K562 (cell line): ENCODE measurements around the gene JADE2. TPM values are rescaled to one million over a fixed set of nuclear protein-coding genes. Genes with fewer than 3 reads are reported as not detected.
"Not testable (repeated sequence)": the region's sequence is repeated elsewhere in the genome, so short reads cannot be mapped to it uniquely, and the experiment has no call there.

Experiments used
- ATAC-seq: fragments of 200-7000 bp; cut with Tn5 transposase; 3 replicates; pipeline ENCODE4 v1.9.1; 2020; ENCODE audit warnings: moderate library complexity
- BruUV-seq: library from RNA; stranded (reverse); fragments of 400-500 nt; replicated peaks from 2 replicates; lab custom pipeline; 2021; lab: Mats Ljungman, UMichigan
- CTCF ChIA-PET: fragments of 300-600 bp; formaldehyde crosslinking; extraction: SDS; loops from one replicate; lab custom pipeline; 2021; ENCODE audit warnings: low intra/inter-chr PET ratio; lab: Yijun Ruan, JAX
- POLR2A ChIA-PET: fragments of 300-600, 350-650 bp; sonication (Branson Sonifier 250); formaldehyde crosslinking; extraction: SDS; loops from one replicate; lab custom pipeline; 2021; ENCODE audit warnings: antibody characterized with exemption, inconsistent platforms; lab: Yijun Ruan, JAX
- DNase-seq, 4 experiments: peaks; one replicate each; pipeline versions ENCODE4 v3.0.0 to v3.0.0-alpha.2; 2011 to 2018; ENCODE audit warnings: low spot score in 3 of 4, mixed read lengths in 3 of 4; ENCODE audit errors: extremely low read depth in 1 of 4
- FAIRE-seq: peaks from 2 replicates; lab custom pipeline; 2011; peaks lifted over from hg19 to GRCh38; lab: Jason Lieb, UNC
- H2AFZ ChIP-seq: 2 replicates; pipeline ENCODE4 v1.6.0; 2011; ENCODE audit warnings: low read depth, low read length, control low read depth, inconsistent platforms
- H3K27ac ChIP-seq: fragments of 200-600 bp; 3 replicates; pipeline ENCODE4 v1.8.0; 2011; ENCODE audit warnings: low read depth, mild to moderate bottlenecking, control low read depth, inconsistent platforms, low read length, moderate library complexity, mixed read lengths; ENCODE audit errors: extremely low read depth
- H3K27me3 ChIP-seq, 2 experiments: fragments of 300-600 bp in 1 of 2; 2 replicates in 1 of 2; 3 replicates in 1 of 2; pipeline versions ENCODE4 v1.6.0 to v1.8.0; 2011; ENCODE audit warnings: inconsistent platforms in 2 of 2, low read length in 2 of 2, mild to moderate bottlenecking in 1 of 2, mixed read lengths in 1 of 2, moderate library complexity in 1 of 2; ENCODE audit not compliant: control insufficient read depth in 2 of 2, insufficient read depth in 2 of 2
- H3K36me3 ChIP-seq: fragments of 300-600 bp; 3 replicates; pipeline ENCODE4 v1.8.0; 2011; ENCODE audit warnings: mild to moderate bottlenecking, low read length, inconsistent platforms; ENCODE audit not compliant: control insufficient read depth, insufficient read depth
- H3K4me1 ChIP-seq, 2 experiments: fragments of 200-600 bp in 1 of 2; replicated peaks in 1 of 2; 2 replicates in 1 of 2; 3 replicates in 1 of 2; pipeline versions ENCODE4 v1.5.1 to v1.8.0; 2011; ENCODE audit warnings: inconsistent platforms in 2 of 2, low read length in 2 of 2, mild to moderate bottlenecking in 1 of 2, mixed read lengths in 1 of 2, moderate library complexity in 1 of 2; ENCODE audit not compliant: control insufficient read depth in 2 of 2, insufficient read depth in 2 of 2
- H3K4me2 ChIP-seq: 2 replicates; pipeline ENCODE4 v1.6.1; 2011; ENCODE audit warnings: low read length, control low read depth, inconsistent platforms, mixed read lengths; ENCODE audit not compliant: insufficient read depth
- H3K4me3 ChIP-seq: fragments of 200-600 bp; sonication (generic), shearing (Covaris generic); 2 replicates; pipeline ENCODE4 v1.5.1; 2016; ENCODE audit warnings: control low read depth, inconsistent platforms
- H3K79me2 ChIP-seq: fragments of 200-600 bp; 3 replicates; pipeline ENCODE4 v1.8.0; 2011; ENCODE audit warnings: low read length, inconsistent platforms; ENCODE audit not compliant: control insufficient read depth, insufficient read depth
- H3K9ac ChIP-seq, 2 experiments: 2 replicates each; pipeline versions ENCODE4 v1.6.0 to v1.6.1; 2011; ENCODE audit warnings: low read depth in 2 of 2, low read length in 2 of 2, control low read depth in 1 of 2, inconsistent platforms in 1 of 2, mild to moderate bottlenecking in 1 of 2, mixed read lengths in 1 of 2; ENCODE audit not compliant: insufficient read depth in 1 of 2
- H3K9me1 ChIP-seq: one replicate; pipeline ENCODE4 v1.6.0; 2011; ENCODE audit warnings: inconsistent platforms, mild to moderate bottlenecking, low read length, moderate library complexity; ENCODE audit not compliant: control insufficient read depth, insufficient read depth
- H3K9me3 ChIP-seq: replicated peaks from 2 replicates; pipeline ENCODE4 v1.5.1; 2011; ENCODE audit warnings: low read depth, low read length, inconsistent platforms; ENCODE audit not compliant: control insufficient read depth, insufficient read depth
- H4K20me1 ChIP-seq: replicated peaks from 2 replicates; pipeline ENCODE4 v1.6.1; 2011; ENCODE audit warnings: low read length, inconsistent platforms, mixed read lengths; ENCODE audit not compliant: control insufficient read depth, insufficient read depth
- MAX ChIP-seq: sonication (generic); formaldehyde crosslinking; IDR thresholded peaks from 2 replicates; pipeline ENCODE4 v1.9.0; 2022; ENCODE audit warnings: mild to moderate bottlenecking, missing genetic modification reagents
- ZBTB7A ChIP-seq: IDR thresholded peaks from 2 replicates; pipeline ENCODE4 v1.6.1; 2011; ENCODE audit warnings: low read depth, mild to moderate bottlenecking, low read length, moderate library complexity, borderline replicate concordance; ENCODE audit not compliant: control insufficient read depth
- ZC3H4 ChIP-seq: sonication (generic); formaldehyde crosslinking; IDR thresholded peaks from 2 replicates; pipeline ENCODE4 v1.9.0; 2021; ENCODE audit warnings: missing genetic modification reagents, borderline replicate concordance
- WGBS: fragments of 100-300 bp; shearing (Covaris generic); methylation state at CpG from one replicate; pipeline ENCODE4 v1.1.6; 2016; ENCODE audit warnings: low coverage, mixed read lengths; ENCODE audit not compliant: insufficient coverage; ENCODE audit errors: missing lambda C conversion rate; 5-methylcytosine and 5-hydroxymethylcytosine counted together
- in situ Hi-C: fragments of 300-500 bp; cut with MboI; formaldehyde crosslinking; loops from 4 replicates; pipeline ENCODE4 v1.15.0; 2018; ENCODE audit warnings: inconsistent platforms, mixed read lengths
- intact Hi-C: fragments of 100-400 bp; cut with micrococcal nuclease; formaldehyde crosslinking; loops from 2 replicates; pipeline ENCODE4 v1.14.2; 2022
- polyA plus RNA-seq, 8 experiments: library from polyadenylated mRNA; depleted of rRNA in 4 of 8; stranded (reverse) in 5 of 8; unstranded in 3 of 8; fragments of >200 nt; fragmentation: Nextera tagmentation in 2 of 8; fragmentation: Illumina TruSeq in 1 of 8; extraction: Ambion mirVana in 2 of 8; extraction: Trizol in 1 of 8; gene quantifications; 2 replicates each; pipeline versions ENCODE4 v1.2.1 to v1.2.3, GENCODE V29; 2011 to 2014; ENCODE audit warnings: inconsistent platforms in 1 of 8, missing spikeins in 1 of 8
- total RNA-seq, 7 experiments: library from RNA; depleted of rRNA in 6 of 7; stranded (reverse); fragments of >200 nt in 6 of 7; fragmentation: Illumina TruSeq in 2 of 7; extraction: Trizol in 2 of 7; gene quantifications; 2 replicates each; pipeline versions ENCODE4 v1.2.1 to v1.2.3, GENCODE V29; 2011 to 2021; ENCODE audit warnings: low replicate concordance in 1 of 7
- TF ChIP-seq, protein P1 (sequence below): sonication (generic); formaldehyde crosslinking; IDR thresholded peaks from 2 replicates; pipeline ENCODE4 v1.8.0; 2023; ENCODE audit warnings: missing genetic modification reagents, mild to moderate bottlenecking, borderline replicate concordance
- TF ChIP-seq, protein P2 (sequence below): fragments of 250-450 bp; sonication (Bioruptor Pico); IDR thresholded peaks from 2 replicates; pipeline ENCODE4 v1.8.0; 2022; ENCODE audit warnings: moderate library complexity, mild to moderate bottlenecking, inconsistent platforms
- TF ChIP-seq, protein P3 (sequence below): fragments of 200-800 bp; sonication (Bioruptor generic); IDR thresholded peaks from 2 replicates; pipeline ENCODE4 v1.6.1; 2017; ENCODE audit warnings: missing genetic modification characterization, missing compliant biosample characterization

JADE2 gene
- total and polyA plus RNA-seq, 9 of the 15 experiments (the other 6 are each of a cell fraction or from before 2014, with no cell fraction given), result 0.50 to 23.3 (median 9.1) TPM

GRCh38 chr5:134595458-134595838, 70.0 kb downstream of the JADE2 start (continued):
- TF ChIP-seq, protein P1, sequence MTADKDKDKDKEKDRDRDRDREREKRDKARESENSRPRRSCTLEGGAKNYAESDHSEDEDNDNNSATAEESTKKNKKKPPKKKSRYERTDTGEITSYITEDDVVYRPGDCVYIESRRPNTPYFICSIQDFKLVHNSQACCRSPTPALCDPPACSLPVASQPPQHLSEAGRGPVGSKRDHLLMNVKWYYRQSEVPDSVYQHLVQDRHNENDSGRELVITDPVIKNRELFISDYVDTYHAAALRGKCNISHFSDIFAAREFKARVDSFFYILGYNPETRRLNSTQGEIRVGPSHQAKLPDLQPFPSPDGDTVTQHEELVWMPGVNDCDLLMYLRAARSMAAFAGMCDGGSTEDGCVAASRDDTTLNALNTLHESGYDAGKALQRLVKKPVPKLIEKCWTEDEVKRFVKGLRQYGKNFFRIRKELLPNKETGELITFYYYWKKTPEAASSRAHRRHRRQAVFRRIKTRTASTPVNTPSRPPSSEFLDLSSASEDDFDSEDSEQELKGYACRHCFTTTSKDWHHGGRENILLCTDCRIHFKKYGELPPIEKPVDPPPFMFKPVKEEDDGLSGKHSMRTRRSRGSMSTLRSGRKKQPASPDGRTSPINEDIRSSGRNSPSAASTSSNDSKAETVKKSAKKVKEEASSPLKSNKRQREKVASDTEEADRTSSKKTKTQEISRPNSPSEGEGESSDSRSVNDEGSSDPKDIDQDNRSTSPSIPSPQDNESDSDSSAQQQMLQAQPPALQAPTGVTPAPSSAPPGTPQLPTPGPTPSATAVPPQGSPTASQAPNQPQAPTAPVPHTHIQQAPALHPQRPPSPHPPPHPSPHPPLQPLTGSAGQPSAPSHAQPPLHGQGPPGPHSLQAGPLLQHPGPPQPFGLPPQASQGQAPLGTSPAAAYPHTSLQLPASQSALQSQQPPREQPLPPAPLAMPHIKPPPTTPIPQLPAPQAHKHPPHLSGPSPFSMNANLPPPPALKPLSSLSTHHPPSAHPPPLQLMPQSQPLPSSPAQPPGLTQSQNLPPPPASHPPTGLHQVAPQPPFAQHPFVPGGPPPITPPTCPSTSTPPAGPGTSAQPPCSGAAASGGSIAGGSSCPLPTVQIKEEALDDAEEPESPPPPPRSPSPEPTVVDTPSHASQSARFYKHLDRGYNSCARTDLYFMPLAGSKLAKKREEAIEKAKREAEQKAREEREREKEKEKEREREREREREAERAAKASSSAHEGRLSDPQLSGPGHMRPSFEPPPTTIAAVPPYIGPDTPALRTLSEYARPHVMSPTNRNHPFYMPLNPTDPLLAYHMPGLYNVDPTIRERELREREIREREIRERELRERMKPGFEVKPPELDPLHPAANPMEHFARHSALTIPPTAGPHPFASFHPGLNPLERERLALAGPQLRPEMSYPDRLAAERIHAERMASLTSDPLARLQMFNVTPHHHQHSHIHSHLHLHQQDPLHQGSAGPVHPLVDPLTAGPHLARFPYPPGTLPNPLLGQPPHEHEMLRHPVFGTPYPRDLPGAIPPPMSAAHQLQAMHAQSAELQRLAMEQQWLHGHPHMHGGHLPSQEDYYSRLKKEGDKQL (CRISPR knock-in tag), result no peak
- no peak for TF ChIP-seq ZC3H4 (CRISPR knock-in tag)
- no peak for TF ChIP-seq ZBTB7A
- TF ChIP-seq, protein P2, sequence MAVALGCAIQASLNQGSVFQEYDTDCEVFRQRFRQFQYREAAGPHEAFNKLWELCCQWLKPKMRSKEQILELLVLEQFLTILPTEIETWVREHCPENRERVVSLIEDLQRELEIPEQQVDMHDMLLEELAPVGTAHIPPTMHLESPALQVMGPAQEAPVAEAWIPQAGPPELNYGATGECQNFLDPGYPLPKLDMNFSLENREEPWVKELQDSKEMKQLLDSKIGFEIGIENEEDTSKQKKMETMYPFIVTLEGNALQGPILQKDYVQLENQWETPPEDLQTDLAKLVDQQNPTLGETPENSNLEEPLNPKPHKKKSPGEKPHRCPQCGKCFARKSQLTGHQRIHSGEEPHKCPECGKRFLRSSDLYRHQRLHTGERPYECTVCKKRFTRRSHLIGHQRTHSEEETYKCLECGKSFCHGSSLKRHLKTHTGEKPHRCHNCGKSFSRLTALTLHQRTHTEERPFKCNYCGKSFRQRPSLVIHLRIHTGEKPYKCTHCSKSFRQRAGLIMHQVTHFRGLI, result no peak
- TF ChIP-seq, protein P3, sequence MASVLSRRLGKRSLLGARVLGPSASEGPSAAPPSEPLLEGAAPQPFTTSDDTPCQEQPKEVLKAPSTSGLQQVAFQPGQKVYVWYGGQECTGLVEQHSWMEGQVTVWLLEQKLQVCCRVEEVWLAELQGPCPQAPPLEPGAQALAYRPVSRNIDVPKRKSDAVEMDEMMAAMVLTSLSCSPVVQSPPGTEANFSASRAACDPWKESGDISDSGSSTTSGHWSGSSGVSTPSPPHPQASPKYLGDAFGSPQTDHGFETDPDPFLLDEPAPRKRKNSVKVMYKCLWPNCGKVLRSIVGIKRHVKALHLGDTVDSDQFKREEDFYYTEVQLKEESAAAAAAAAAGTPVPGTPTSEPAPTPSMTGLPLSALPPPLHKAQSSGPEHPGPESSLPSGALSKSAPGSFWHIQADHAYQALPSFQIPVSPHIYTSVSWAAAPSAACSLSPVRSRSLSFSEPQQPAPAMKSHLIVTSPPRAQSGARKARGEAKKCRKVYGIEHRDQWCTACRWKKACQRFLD (CRISPR knock-in tag), result no peak
- TF ChIP-seq MAX (CRISPR knock-in tag), result no peak
- TF ChIP-seq, all 486 proteins: peak for 0

DNA sequence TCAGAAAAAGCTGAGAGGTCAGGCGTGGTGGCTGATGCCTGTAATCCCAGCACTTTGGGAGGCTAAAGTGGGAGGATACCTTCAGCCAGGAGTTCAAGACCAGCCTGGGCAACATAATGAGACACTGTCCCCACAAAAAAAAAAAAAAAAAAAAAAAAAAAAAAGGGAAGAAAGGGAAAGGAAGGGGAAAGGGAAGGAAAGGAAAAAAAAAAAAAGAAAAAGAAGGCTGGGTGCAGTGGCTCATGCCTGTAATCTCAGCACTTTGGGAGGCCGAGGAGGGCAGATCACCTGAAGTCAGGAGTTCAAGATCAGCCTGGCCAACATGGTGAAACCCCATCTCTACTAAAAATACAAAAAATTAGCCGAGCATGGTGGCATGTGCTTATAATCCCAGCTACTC, 74.3 kb downstream of the JADE2 start:
- ATAC-seq, H3K4me1 ChIP-seq, FAIRE-seq, BruUV-seq, DNase-seq, H3K27ac ChIP-seq, H3K27me3 ChIP-seq, H3K9me3 ChIP-seq, H3K4me2 ChIP-seq, H3K79me2 ChIP-seq, H2AFZ ChIP-seq, H3K9me1 ChIP-seq, POLR2A ChIA-PET, H3K4me3 ChIP-seq, CTCF ChIA-PET, H3K9ac ChIP-seq, H4K20me1 ChIP-seq: not testable (repeated sequence)
- H3K36me3 ChIP-seq, result peaks cover 14% of the 10 kb centered on the region; the same call in 2 of the 3 replicates
- 52% methylated on average over 3 of the region's 3 CpGs for WGBS
- intact Hi-C loops, result loop anchor here (10.0 kb wide), 1 partner anchor 305 kb away; the partner anchor contains the start of gene PCBD2
- in situ Hi-C loops, result loop anchor here (25.0 kb wide), 1 partner anchor 563 kb away; no protein-coding TSS in a partner anchor
